Astrocyte of the spinal cord (primary cell): ENCODE results near the gene CREBBP.

Experiments
- DNase-seq: peaks from one replicate; pipeline ENCODE4 v3.0.0; 2011; ENCODE audit warnings: low read depth, low spot score
- H3K4me3 ChIP-seq: 2 replicates; pipeline ENCODE4 v1.5.1; 2011; ENCODE audit warnings: low read depth, mild to moderate bottlenecking, low read length, moderate library complexity
- in situ Hi-C: cut with HindIII; loops from 2 replicates; pipeline ENCODE4 v1.10.0; 2017; ENCODE audit warnings: low sequenced_read_pairs
- TF ChIP-seq, protein P1 (sequence below): IDR thresholded peaks from 2 replicates; pipeline ENCODE4 v1.5.1; 2012; ENCODE audit warnings: low read depth, mild to moderate bottlenecking, low read length, inconsistent platforms

CREBBP gene

GRCh38 chr16:3706253-3707012, 174.1 kb downstream of the CREBBP start:
- H3K4me3 ChIP-seq: no peak overlapping the region
- in situ Hi-C loops: no loop called here
- TF ChIP-seq, protein P1, sequence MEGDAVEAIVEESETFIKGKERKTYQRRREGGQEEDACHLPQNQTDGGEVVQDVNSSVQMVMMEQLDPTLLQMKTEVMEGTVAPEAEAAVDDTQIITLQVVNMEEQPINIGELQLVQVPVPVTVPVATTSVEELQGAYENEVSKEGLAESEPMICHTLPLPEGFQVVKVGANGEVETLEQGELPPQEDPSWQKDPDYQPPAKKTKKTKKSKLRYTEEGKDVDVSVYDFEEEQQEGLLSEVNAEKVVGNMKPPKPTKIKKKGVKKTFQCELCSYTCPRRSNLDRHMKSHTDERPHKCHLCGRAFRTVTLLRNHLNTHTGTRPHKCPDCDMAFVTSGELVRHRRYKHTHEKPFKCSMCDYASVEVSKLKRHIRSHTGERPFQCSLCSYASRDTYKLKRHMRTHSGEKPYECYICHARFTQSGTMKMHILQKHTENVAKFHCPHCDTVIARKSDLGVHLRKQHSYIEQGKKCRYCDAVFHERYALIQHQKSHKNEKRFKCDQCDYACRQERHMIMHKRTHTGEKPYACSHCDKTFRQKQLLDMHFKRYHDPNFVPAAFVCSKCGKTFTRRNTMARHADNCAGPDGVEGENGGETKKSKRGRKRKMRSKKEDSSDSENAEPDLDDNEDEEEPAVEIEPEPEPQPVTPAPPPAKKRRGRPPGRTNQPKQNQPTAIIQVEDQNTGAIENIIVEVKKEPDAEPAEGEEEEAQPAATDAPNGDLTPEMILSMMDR: no peak
- no peak for DNase-seq

- no peak overlapping the region for H3K4me3 ChIP-seq
- TF ChIP-seq, protein P1: no peak
- in situ Hi-C loops: no loop called here
- DNase-seq: no peak
Measured at GRCh38 chr16:3702082-3702481, 178.4 kb downstream of the CREBBP start.

DNA sequence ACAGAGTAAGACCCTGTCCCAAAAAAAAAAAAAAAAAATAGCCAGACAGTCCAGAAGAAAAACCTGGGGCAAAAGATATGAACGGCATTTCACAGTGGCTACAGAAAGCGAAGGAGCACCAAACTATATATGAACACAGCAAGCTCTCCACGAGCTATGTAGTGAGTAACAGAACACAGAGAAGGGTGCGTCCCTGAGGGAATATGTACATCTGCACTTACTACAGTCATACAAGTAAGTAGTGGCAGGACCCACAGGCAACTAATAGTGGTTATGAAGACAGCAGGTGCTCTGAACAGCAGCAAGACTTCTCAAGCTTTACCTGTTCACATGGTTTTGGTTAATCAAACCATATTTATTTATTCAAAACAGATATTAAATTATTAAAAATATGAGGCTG, 179.0 kb downstream of the CREBBP start:
- TF ChIP-seq, protein P1: no peak
- H3K4me3 ChIP-seq: no peak overlapping the region
- no peak for DNase-seq
- in situ Hi-C loops: no loop called here

DNA sequence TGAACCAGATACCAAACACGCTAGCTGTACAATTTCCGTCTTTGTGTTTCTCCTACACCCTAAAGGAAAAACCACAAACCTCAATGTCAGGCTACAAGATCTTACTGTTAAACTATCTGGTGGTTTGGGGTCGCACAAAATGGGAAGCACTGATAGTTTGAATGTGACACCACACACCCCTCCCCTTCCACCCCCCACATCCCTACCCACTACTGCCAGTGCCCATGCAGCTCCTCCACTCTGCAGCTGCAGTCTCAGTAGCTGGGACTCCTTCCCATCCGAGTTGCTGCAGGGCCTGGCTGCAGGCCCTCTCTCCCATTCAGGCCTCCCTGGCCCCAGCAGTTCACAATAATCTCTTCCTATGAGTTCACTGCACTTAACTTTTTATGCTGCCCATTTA, 181.6 kb downstream of the CREBBP start:
- TF ChIP-seq, protein P1: no peak
- peak; percentile 39 for DNase-seq
- no peak overlapping the region for H3K4me3 ChIP-seq
- in situ Hi-C loops: no loop called here

DNA sequence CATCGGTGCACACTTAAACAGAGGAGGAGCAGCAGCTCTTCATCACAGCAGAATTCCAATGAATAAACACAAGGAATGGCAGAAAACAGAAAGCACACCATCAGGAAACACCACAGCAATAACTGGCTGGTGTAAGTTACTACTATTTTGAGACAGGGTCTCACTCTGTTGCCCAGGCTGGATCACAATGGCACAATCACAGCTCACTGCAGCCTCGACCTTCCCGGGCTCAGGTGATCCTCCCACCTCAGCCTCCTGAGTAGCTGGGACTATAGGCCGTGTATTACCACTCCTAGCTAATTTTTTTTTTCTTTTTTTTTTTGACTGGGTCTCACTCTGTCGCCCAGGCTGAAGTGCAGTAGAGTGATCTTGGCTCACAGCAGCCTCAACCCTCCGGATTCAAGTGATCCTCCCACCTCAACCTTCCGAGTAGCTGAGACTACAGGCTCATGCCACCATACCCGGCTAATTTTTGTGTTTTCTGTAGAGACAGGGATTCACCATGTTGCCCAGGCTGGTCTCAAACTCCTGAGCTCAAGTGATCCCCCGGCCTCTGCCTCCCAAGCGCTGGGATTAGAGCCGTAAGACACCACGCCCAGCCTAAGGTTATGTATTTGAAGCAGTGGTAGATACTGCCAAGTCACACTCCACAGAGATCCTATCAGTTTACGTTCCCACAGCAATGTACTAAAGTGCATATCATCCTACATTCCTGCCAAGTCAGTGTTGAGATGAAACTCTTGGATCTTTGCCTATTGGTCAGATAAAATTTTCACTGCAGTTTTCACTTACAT, 183.9 kb downstream of the CREBBP start:
- no peak overlapping the region for H3K4me3 ChIP-seq
- in situ Hi-C loops: no loop called here
- peak; percentile 66 for DNase-seq
- TF ChIP-seq, protein P1: no peak

DNA sequence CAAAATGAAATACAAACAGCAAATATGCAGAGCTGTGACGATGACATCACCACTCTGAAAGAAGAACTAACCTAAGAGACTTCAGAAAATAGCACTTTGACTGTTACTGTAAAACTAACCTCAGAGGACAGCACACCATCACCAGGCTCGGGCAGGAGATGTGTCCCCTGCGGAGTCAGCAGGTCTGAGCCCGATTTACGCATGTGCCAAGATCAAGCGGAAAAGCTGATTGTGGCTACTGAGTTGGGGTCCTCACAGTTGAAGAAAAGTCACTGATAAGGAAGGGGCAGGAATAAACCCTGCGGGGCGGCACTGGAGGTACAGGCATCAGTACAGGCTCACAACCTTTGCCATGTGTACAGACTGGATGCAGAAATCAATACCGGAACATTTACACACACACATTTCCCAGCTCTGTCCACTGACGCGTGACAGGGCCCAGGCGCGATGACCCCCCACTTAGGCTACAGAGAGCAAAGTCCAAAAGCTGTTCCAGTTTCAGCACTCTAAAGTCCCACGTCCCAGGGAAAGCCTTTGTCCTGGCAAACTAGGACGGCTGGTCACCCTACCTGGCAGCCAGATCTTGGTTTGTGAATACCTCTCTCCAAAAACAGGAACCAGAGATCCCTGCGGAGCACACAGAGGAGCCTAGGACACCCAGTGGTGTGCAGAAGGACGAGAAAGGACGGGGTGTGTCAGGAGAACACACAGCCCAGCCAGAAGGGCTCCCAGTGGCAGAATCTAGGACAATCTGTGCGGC, 184.7 kb downstream of the CREBBP start:
- DNase-seq: no peak
- TF ChIP-seq, protein P1: no peak
- in situ Hi-C loops: no loop called here
- H3K4me3 ChIP-seq: no peak overlapping the region
